Measurements from ENCODE around the gene ACSL5.
"Not testable (repeated sequence)": the region's sequence is repeated elsewhere in the genome, so short reads cannot be mapped to it uniquely, and the experiment has no call there.

Gene ACSL5

GRCh38 chr10:112424651-112425050 lies 50.7 kb downstream of the ACSL5 start:
- DNase-seq: no peak

GRCh38 chr10:112426111-112426510 lies 52.2 kb downstream of the ACSL5 start:
- no peak for DNase-seq

GRCh38 chr10:112429147-112429546 lies 55.2 kb downstream of the ACSL5 start:
- no peak for DNase-seq

GRCh38 chr10:112429654-112430230 lies 55.8 kb downstream of the ACSL5 start:
- DNase-seq: no peak

- DNase-seq: no peak
These were observed 59.2 kb downstream of the ACSL5 start for GRCh38 chr10:112433136-112433535.

GRCh38 chr10:112434988-112435619 lies 61.2 kb downstream of the ACSL5 start:
- DNase-seq: no peak

- DNase-seq: no peak
These were observed 64.4 kb downstream of the ACSL5 start for GRCh38 chr10:112438356-112438755.

GRCh38 chr10:112441520-112441919 lies 67.6 kb downstream of the ACSL5 start:
- DNase-seq: no peak

GRCh38 chr10:112442063-112442462 lies 68.1 kb downstream of the ACSL5 start:
- no peak for DNase-seq

GRCh38 chr10:112446055-112446854 lies 72.3 kb downstream of the ACSL5 start:
- peak; percentile 66 for DNase-seq

- DNase-seq: peak; percentile 95
These were observed 73.1 kb downstream of the ACSL5 start, which contains the start of the genes VTI1A and ZDHHC6 for GRCh38 chr10:112446855-112447619. Gene VTI1A, plus strand, starts transcription at chr10:112447215. Its CDS starts 159 bp downstream, at chr10:112447374. Gene ZDHHC6, minus strand, starts transcription at chr10:112446914. Its CDS starts 1,478 bp downstream, at chr10:112445436.

- no peak for DNase-seq
These were observed 73.7 kb downstream of the ACSL5 start for GRCh38 chr10:112447620-112447928.

- DNase-seq: no peak
These were observed 75.0 kb downstream of the ACSL5 start for GRCh38 chr10:112448888-112449287.

GRCh38 chr10:112454910-112455779 lies 81.2 kb downstream of the ACSL5 start:
- DNase-seq: no peak

GRCh38 chr10:112456533-112456932 lies 82.6 kb downstream of the ACSL5 start:
- DNase-seq: no peak

GRCh38 chr10:112460366-112460765 lies 86.5 kb downstream of the ACSL5 start:
- no peak for DNase-seq

GRCh38 chr10:112461029-112461887 lies 87.3 kb downstream of the ACSL5 start:
- no peak for DNase-seq

- DNase-seq: not testable (repeated sequence)
These were observed 90.2 kb downstream of the ACSL5 start for GRCh38 chr10:112464074-112464473.

GRCh38 chr10:112465299-112465883 lies 91.5 kb downstream of the ACSL5 start:
- no peak for DNase-seq

GRCh38 chr10:112466802-112467201 lies 92.9 kb downstream of the ACSL5 start:
- DNase-seq: no peak

GRCh38 chr10:112467541-112468075 lies 93.7 kb downstream of the ACSL5 start:
- DNase-seq: no peak

Measured in activated effector memory CD4-positive, alpha-beta T cell treated with anti-CD3 and anti-CD28 coated beads, Interleukin-2, amount 50 U/mL, for 16 hours (primary cell).